Mucosa of rectum (tissue), 2 donors: Measurements from ENCODE around the gene DIDO1.

Experiments used
- H3K27ac ChIP-seq, 2 donors: one replicate each; pipeline ENCODE4 v1.7.0; 2013; ENCODE audit warnings: inconsistent platforms in 2 of 2, low read depth in 2 of 2, low read length in 2 of 2
- H3K27me3 ChIP-seq, 2 donors: one replicate each; pipeline ENCODE4 v1.7.0; 2013; ENCODE audit warnings: low read length in 2 of 2; ENCODE audit not compliant: control insufficient read depth in 2 of 2, insufficient read depth in 2 of 2
- H3K36me3 ChIP-seq, 2 donors: one replicate each; pipeline ENCODE4 v1.7.0; 2013; ENCODE audit warnings: low read length in 2 of 2; ENCODE audit not compliant: control insufficient read depth in 2 of 2, insufficient read depth in 2 of 2
- H3K4me1 ChIP-seq, 2 donors: one replicate each; pipeline ENCODE4 v1.7.0; 2013; ENCODE audit warnings: low read length in 2 of 2, mild to moderate bottlenecking in 1 of 2; ENCODE audit not compliant: control insufficient read depth in 2 of 2, insufficient read depth in 2 of 2
- H3K4me3 ChIP-seq, 2 donors: one replicate each; pipeline ENCODE4 v1.7.0; 2013; ENCODE audit warnings: low read length in 2 of 2
- H3K9ac ChIP-seq, 2 donors: one replicate each; pipeline ENCODE4 v1.7.0; 2013; ENCODE audit warnings: low read length in 2 of 2, low read depth in 1 of 2, mild to moderate bottlenecking in 1 of 2
- H3K9me3 ChIP-seq, 2 donors: one replicate each; pipeline ENCODE4 v1.7.0; 2013; ENCODE audit warnings: low read length in 2 of 2; ENCODE audit not compliant: control insufficient read depth in 2 of 2
- donor health status: healthy.
- donor health status: Normal muscosa, but diverticular disease.

The DIDO1 gene

DNA sequence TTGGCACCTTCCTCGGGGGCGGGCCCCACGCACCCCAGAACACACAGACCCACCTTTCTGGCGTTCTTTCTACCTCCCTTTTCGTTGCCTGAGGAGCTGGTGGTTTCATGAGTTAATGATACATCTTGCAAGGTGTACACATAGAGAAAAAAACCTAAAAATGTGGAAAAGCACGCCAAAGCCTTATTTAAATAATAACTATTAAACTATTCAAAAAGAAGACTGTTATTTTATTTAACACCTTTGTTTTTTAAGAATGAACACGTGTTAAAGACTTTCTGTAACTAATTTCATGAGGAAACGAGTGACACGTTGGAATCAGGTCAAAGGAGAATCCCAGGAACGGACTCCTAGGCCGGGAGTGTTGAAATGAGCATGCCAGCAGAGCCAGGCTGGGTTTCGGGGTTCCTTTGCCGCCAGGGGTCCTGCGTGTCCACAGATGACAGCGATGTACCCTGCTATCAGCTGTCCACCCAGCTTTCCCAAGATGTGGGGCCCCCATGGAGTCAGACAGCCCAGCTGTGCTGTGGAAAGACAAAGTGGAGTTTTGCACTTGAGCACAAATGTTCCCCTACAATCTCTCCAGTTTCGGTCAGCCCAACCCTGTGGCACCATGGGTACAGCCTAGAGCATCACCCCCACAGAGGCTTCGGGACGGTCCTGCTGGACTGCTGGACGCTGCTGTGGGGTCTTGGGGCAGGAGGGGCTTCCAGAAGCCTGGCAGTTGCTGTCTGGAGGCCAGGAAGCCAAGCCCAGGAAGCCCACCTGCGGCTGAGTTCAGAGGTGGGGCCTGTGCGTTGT is 42.3 kb upstream of the DIDO1 start:
- H3K9me3 ChIP-seq, result no peaks in the 10 kb centered on the region
- no peak overlapping the region for H3K9ac ChIP-seq
- H3K27me3 ChIP-seq, result peaks cover 2 to 23% of the 10 kb centered on the region in 2 donors
- H3K36me3 ChIP-seq, result peaks cover 4% of the 10 kb centered on the region in 2 donors
- H3K27ac ChIP-seq, result no peak overlapping the region
- no peak overlapping the region for H3K4me3 ChIP-seq
- peaks cover 5% of the 10 kb centered on the region in 2 donors for H3K4me1 ChIP-seq

DNA sequence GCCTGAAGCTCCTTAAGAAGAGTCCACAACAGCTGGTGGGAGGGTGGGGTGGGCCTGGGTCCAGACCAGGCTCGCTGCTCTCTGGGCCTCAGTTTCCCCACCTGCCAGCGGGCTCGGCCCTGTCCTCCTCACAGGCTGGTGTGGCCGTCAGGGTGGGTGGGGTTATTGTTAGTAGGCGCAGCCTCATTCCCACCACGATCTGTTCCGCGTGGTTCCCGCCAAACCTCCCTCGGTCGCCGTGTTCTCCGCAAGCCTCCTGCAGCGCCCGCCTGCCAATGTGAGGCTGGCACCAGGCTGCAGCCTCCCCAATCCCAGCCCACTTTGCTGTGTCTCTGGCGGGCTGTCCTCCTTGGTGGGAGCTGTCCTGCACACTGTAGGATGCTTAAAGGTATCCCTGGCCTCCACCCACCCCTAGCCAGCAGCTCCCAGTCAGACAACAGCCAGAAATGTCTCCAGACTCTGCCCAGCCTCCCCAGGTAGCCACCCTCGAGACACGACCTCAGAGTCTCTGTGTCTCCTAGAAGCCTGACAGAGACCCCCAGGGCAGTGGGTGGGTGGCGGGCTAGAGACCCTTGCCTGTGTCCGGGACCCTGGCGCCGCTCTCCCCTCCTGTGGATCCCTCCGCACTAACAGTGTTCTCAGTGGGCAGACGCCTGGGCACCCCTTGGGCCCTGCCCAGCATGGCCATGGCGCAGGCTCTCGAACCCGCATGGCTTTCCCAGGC is 41.5 kb upstream of the DIDO1 start:
- Histone ChIP-seq H3K9me3 (no peaks in the 10 kb centered on the region), H3K27me3 (peaks cover 0 to 15% of the 10 kb centered on the region in 2 donors), H3K36me3 (peaks cover 7 to 9% of the 10 kb centered on the region in 2 donors), H3K4me1 (peaks cover 4 to 5% of the 10 kb centered on the region in 2 donors), H3K9ac (no peak overlapping the region), H3K27ac (no peak overlapping the region), H3K4me3 (no peak overlapping the region)

GRCh38 chr20:62967149-62967501 is 40.8 kb upstream of the DIDO1 start:
- Histone ChIP-seq H3K27me3 (peaks cover 0 to 10% of the 10 kb centered on the region in 2 donors), H3K9me3 (no peaks in the 10 kb centered on the region), H3K4me3 (no peak overlapping the region)

GRCh38 chr20:62966212-62967148 is 40.2 kb upstream of the DIDO1 start:
- no peaks in the 10 kb centered on the region for H3K9me3 ChIP-seq
- H3K27ac ChIP-seq, result no peak overlapping the region
- H3K27me3 ChIP-seq, result peaks cover 0 to 3% of the 10 kb centered on the region in 2 donors
- H3K4me3 ChIP-seq, result no peak overlapping the region
- H3K9ac ChIP-seq, result no peak overlapping the region
- H3K4me1 ChIP-seq, result no peaks in the 10 kb centered on the region
- H3K36me3 ChIP-seq, result peaks cover 7 to 9% of the 10 kb centered on the region in 2 donors

More at GRCh38 chr20:62967149-62967501, 40.8 kb upstream of the DIDO1 start:
- H3K4me1 ChIP-seq, result no peaks in the 10 kb centered on the region
- no peak overlapping the region for H3K9ac ChIP-seq
- peaks cover 7 to 9% of the 10 kb centered on the region in 2 donors for H3K36me3 ChIP-seq
- no peak overlapping the region for H3K27ac ChIP-seq

DNA sequence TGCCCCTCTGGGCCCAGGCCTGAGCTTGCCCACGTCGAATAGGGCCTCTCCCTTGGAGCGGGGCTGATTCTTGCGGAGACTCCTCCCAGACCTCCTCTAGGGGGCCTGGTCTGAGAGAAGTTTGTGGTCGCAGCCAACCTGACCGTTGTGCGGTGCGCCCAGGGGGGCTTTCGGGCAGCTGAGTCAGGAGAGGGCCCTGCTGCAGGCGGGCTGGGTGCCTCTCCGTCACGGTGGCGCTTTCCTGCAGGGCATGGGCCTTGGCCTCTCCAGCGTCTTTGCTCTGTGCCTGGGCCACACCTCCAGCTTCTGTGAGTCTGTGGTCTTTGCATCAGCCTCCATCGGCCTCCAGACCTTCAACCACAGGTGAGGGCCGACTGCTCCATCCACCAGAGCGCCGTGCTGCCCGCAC is 39.1 kb upstream of the DIDO1 start:
- Histone ChIP-seq H3K27ac (no peak overlapping the region), H3K9me3 (no peaks in the 10 kb centered on the region), H3K27me3 (no peaks in the 10 kb centered on the region), H3K36me3 (peaks cover 7 to 9% of the 10 kb centered on the region in 2 donors), H3K9ac (no peak overlapping the region), H3K4me3 (no peak overlapping the region), H3K4me1 (no peaks in the 10 kb centered on the region)

DNA sequence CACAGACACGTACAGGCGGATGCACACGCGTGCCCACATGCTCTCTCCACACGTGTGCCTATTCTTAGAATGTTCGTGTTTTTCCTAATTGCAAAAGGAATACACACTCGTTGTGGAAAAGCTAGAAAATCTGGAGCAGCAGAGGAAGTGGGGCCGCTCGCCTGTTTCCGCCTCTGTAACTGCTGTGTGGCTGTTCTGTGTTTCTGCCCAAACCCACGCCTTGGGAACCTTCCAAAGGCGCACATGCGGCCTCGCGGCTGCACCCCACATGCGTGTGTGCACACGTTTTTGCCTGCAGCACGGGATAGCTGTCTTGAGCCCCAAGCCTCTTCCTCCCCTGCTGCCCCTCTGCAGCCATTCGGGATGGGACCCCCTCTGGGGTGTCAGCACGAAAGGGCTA is 38.4 kb upstream of the DIDO1 start:
- H3K27me3 ChIP-seq, result no peaks in the 10 kb centered on the region
- no peaks in the 10 kb centered on the region for H3K9me3 ChIP-seq
- H3K27ac ChIP-seq, result no peak overlapping the region
- H3K4me1 ChIP-seq, result no peaks in the 10 kb centered on the region
- no peak overlapping the region for H3K4me3 ChIP-seq
- H3K9ac ChIP-seq, result no peak overlapping the region
- peaks cover 9 to 14% of the 10 kb centered on the region in 2 donors for H3K36me3 ChIP-seq

- H3K4me3 ChIP-seq, result no peak overlapping the region
- no peaks in the 10 kb centered on the region for H3K4me1 ChIP-seq
- peaks cover 9 to 15% of the 10 kb centered on the region in 2 donors for H3K36me3 ChIP-seq
- no peaks in the 10 kb centered on the region for H3K27me3 ChIP-seq
- no peaks in the 10 kb centered on the region for H3K9me3 ChIP-seq
- H3K9ac ChIP-seq, result no peak overlapping the region
- no peak overlapping the region for H3K27ac ChIP-seq
Measured at GRCh38 chr20:62963614-62964397, 37.5 kb upstream of the DIDO1 start.

DNA sequence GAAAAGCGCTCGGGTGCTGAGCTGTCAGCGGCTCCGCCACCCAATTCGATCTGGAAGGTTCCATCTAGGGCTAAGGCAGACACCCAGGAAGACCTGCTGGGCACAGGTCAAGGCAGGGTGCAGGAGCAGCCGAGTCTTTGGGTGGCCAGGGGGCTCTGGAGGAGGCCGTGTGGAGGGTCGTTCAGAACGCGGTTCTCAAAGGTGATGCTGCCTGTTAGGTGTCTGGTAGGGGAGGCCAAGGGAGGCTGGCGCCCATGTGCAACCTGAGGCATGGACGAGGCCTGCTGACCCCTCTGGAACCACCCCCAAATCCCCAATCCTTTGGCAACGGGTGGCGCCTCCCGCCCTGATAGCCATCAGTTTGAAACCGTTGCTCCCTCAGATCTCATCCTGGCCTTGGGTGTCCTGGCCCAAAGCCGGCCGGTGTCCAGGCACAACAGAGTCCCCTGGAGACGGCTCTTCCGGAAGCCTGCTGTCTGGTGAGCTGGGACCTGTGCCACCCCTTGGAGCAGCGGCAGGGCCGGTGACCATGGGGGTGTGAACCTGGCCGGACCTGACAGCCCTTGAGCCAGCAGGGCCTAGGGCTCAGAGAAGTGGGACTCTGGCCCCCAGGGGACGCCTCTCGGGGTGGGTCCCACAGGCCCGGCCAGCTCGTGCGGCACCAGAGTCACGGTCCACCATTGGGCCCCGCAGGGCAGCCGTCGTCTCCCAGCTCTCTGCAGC is 36.7 kb upstream of the DIDO1 start:
- Histone ChIP-seq H3K4me1 (no peaks in the 10 kb centered on the region), H3K9ac (no peak overlapping the region), H3K27ac (no peak overlapping the region), H3K36me3 (peaks cover 9 to 18% of the 10 kb centered on the region in 2 donors), H3K27me3 (no peaks in the 10 kb centered on the region), H3K9me3 (no peaks in the 10 kb centered on the region), H3K4me3 (no peak overlapping the region)
